Brain microvascular endothelial cell (primary cell): ENCODE data around the gene WNT5B.
A peak's percentile ranks its signal among the peaks of the same experiment; 100 is the strongest.

Source experiments
- DNase-seq: peaks from one replicate; pipeline ENCODE4 v3.0.0-alpha.2; 2020
- H3K27ac ChIP-seq: fragments of 250-450 bp; sonication (Bioruptor Pico); 2 replicates; pipeline ENCODE4 v1.5.1; 2020; ENCODE audit warnings: mild to moderate bottlenecking, moderate library complexity
- H3K27me3 ChIP-seq: fragments of 250-450 bp; sonication (Bioruptor Pico); replicated peaks from 2 replicates; pipeline ENCODE4 v1.5.1; 2020; ENCODE audit warnings: mild to moderate bottlenecking
- H3K36me3 ChIP-seq: fragments of 250-450 bp; sonication (Bioruptor Pico); replicated peaks from 2 replicates; pipeline ENCODE4 v1.5.1; 2020; ENCODE audit warnings: mild to moderate bottlenecking
- H3K4me3 ChIP-seq: 2 replicates; pipeline ENCODE4 v1.5.1; 2011; ENCODE audit warnings: low read depth, mild to moderate bottlenecking, control low read depth, low read length, moderate library complexity
- CTCF ChIP-seq: IDR thresholded peaks from 2 replicates; pipeline ENCODE4 v1.5.1; 2011; ENCODE audit warnings: low read depth, mild to moderate bottlenecking, moderate library complexity, low read length, control low read depth, inconsistent platforms; ENCODE audit errors: missing control alignments
- in situ Hi-C: cut with HindIII; loops from 2 replicates; pipeline ENCODE4 v1.10.0; 2017; ENCODE audit warnings: low sequenced_read_pairs, low pct_ligation_motif_present

Gene WNT5B

GRCh38 chr12:1642513-1642912, 13.5 kb downstream of the WNT5B start:
- DNase-seq: no peak
- in situ Hi-C loops: no loop called here
- Histone ChIP-seq H3K27me3 (no peaks in the 10 kb centered on the region), H3K36me3 (peaks cover 4% of the 10 kb centered on the region), H3K4me3 (no peak overlapping the region), H3K27ac (no peak overlapping the region)
- no peak for TF ChIP-seq CTCF

DNA sequence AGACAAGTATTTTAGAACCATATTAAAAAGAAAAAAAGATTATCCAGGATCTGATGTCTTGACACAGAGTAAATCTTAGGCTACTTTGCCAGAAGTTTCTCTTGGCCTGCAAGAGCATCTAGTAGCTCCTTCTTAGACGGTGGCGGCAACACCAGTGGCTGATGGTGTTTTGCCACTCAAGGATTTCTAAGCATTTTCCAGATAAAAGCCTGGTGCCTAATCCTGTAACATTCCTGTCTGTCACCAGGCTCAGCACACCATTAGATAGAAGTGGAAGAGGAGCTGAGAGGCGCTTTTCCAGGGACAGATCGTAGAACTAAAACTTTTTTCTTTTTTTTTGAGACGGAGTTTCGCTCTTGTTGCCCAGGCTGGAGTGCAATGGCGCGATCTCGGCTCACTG, 14.0 kb downstream of the WNT5B start:
- H3K27ac ChIP-seq: no peak overlapping the region
- in situ Hi-C loops: no loop called here
- peaks cover 4% of the 10 kb centered on the region for H3K36me3 ChIP-seq
- H3K27me3 ChIP-seq: no peaks in the 10 kb centered on the region
- TF ChIP-seq CTCF: no peak
- no peak for DNase-seq
- H3K4me3 ChIP-seq: no peak overlapping the region

DNA sequence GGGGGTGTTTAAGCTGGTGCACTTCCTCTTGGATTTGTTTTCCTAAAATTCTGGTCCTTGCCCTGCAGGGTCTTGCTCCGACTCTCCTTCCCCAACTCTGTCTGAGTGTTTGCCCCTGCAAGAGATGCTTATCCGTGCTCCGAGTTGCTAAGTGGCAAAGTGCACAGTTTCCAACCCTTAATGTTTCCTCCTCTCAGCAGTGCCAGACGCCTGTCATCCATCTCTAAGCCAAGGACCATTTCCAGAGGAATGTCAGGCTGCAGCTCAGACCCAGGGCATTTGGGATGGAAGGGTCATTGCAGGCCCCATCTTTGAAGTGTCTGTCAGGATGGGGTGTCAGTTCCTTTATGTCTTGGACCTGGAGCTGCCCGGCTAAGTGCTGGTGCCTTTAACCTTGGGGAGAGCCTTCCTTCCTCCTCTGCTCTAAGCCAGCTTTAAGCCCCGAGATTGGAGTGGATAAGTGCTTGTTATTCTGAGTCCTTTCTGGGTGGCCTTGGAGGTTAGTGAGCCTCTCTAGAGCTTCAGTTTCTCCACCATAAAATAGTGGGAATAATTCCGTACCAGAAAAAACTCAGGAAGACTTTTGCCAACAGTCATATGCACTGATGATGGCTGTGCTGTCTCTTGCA, 15.0 kb downstream of the WNT5B start:
- no peak overlapping the region for H3K27ac ChIP-seq
- no peak for TF ChIP-seq CTCF

GRCh38 chr12:1644534-1645438, 15.8 kb downstream of the WNT5B start:
- Histone ChIP-seq H3K4me3 (no peak overlapping the region), H3K27me3 (no peaks in the 10 kb centered on the region), H3K36me3 (peaks cover 4% of the 10 kb centered on the region), H3K27ac (no peak overlapping the region)
- in situ Hi-C loops: no loop called here
- DNase-seq: peak; percentile 75
- TF ChIP-seq CTCF: no peak

More for the DNA sequence above, 15.0 kb downstream of the WNT5B start:
- Histone ChIP-seq H3K27me3 (no peaks in the 10 kb centered on the region), H3K36me3 (peaks cover 4% of the 10 kb centered on the region), H3K4me3 (no peak overlapping the region)
- in situ Hi-C loops: no loop called here
- DNase-seq: no peak

DNA sequence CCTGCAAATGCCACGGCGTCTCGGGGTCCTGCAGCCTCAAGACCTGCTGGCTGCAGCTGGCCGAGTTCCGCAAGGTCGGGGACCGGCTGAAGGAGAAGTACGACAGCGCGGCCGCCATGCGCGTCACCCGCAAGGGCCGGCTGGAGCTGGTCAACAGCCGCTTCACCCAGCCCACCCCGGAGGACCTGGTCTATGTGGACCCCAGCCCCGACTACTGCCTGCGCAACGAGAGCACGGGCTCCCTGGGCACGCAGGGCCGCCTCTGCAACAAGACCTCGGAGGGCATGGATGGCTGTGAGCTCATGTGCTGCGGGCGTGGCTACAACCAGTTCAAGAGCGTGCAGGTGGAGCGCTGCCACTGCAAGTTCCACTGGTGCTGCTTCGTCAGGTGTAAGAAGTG, 16.8 kb downstream of the WNT5B start:
- in situ Hi-C loops: no loop called here
- Histone ChIP-seq H3K27me3 (no peaks in the 10 kb centered on the region), H3K27ac (no peak overlapping the region), H3K36me3 (peaks cover 4% of the 10 kb centered on the region), H3K4me3 (no peak overlapping the region)
- DNase-seq: no peak
- no peak for TF ChIP-seq CTCF
